HepG2 (cell line): ENCODE data around the gene TOPBP1. TPM values are rescaled to one million over a fixed set of nuclear protein-coding genes. Genes with fewer than 3 reads are reported as not detected.

Experiments used
- ATAC-seq: fragments of 200-7000 bp; cut with Tn5 transposase; 3 replicates; pipeline ENCODE4 v1.9.1; 2020; ENCODE audit warnings: mild to moderate bottlenecking, moderate library complexity
- BruUV-seq: library from RNA; stranded (reverse); fragments of 400-500 nt; replicated peaks from 2 replicates; lab custom pipeline; 2021; lab: Mats Ljungman, UMichigan
- CTCF ChIA-PET: fragments of 300-600 bp; formaldehyde crosslinking; extraction: SDS; loops from one replicate; lab custom pipeline; 2021; ENCODE audit warnings: low total read pairs, inconsistent platforms, low intra/inter-chr PET ratio; lab: Yijun Ruan, JAX
- POLR2A ChIA-PET: fragments of 350-600 bp; sonication (Branson Sonifier 250); formaldehyde crosslinking; loops from one replicate; lab custom pipeline; 2020; ENCODE audit warnings: antibody characterized with exemption, inconsistent platforms; lab: Yijun Ruan, JAX
- DNase-seq: peaks from one replicate; pipeline ENCODE4 v3.0.0-alpha.2; 2015; ENCODE audit warnings: low spot score
- FAIRE-seq: peaks from 3 replicates; lab custom pipeline; 2011; peaks lifted over from hg19 to GRCh38; lab: Jason Lieb, UNC
- H2AFZ ChIP-seq: one replicate; pipeline ENCODE4 v1.6.1; 2011; ENCODE audit warnings: low read length, inconsistent platforms
- H3K27ac ChIP-seq: fragments of 300-600 bp; 3 replicates; pipeline ENCODE4 v1.8.0; 2011; ENCODE audit warnings: mixed run types, mild to moderate bottlenecking, mixed read lengths, low read length, inconsistent platforms; ENCODE audit not compliant: insufficient read depth; ENCODE audit errors: extremely low read length
- H3K27me3 ChIP-seq, 2 experiments: fragments of 200-600 bp in 1 of 2; 2 replicates in 1 of 2; 3 replicates in 1 of 2; pipeline versions ENCODE4 v1.6.0 to v1.8.0; 2011; ENCODE audit warnings: low read length in 2 of 2, mild to moderate bottlenecking in 2 of 2, moderate library complexity in 2 of 2, inconsistent platforms in 1 of 2; ENCODE audit not compliant: insufficient read depth in 2 of 2, control insufficient read depth in 1 of 2
- H3K36me3 ChIP-seq, 2 experiments: fragments of 200-600 bp in 1 of 2; replicated peaks in 1 of 2; 2 replicates in 1 of 2; 3 replicates in 1 of 2; pipeline versions ENCODE4 v1.5.1 to v1.8.0; 2011; ENCODE audit warnings: low read length in 2 of 2, inconsistent platforms in 1 of 2; ENCODE audit not compliant: insufficient read depth in 2 of 2, control insufficient read depth in 1 of 2
- H3K4me1 ChIP-seq: 2 replicates; pipeline ENCODE4 v1.5.1; 2012; ENCODE audit warnings: low read length, inconsistent platforms; ENCODE audit not compliant: insufficient read depth
- H3K4me2 ChIP-seq: 2 replicates; pipeline ENCODE4 v1.6.0; 2011; ENCODE audit warnings: low read depth, low read length, inconsistent platforms
- H3K4me3 ChIP-seq, 3 experiments: fragments of 200-600 bp in 1 of 3; sonication (generic), shearing (Covaris generic) in 1 of 3; replicated peaks in 1 of 3; 2 replicates each; pipeline ENCODE4 v1.5.1; 2011 to 2016; ENCODE audit warnings: low read length in 3 of 3, inconsistent platforms in 2 of 3, low read depth in 2 of 3, mild to moderate bottlenecking in 2 of 3, control low read depth in 1 of 3, mixed read lengths in 1 of 3; ENCODE audit not compliant: insufficient read depth in 1 of 3
- H3K79me2 ChIP-seq: one replicate; pipeline ENCODE4 v1.6.1; 2011; ENCODE audit warnings: low read length, inconsistent platforms; ENCODE audit not compliant: insufficient read depth
- H3K9ac ChIP-seq: 2 replicates; pipeline ENCODE4 v1.6.0; 2011; ENCODE audit warnings: mild to moderate bottlenecking, low read depth, low read length, inconsistent platforms; ENCODE audit not compliant: insufficient read depth
- H3K9me3 ChIP-seq: 2 replicates; pipeline ENCODE4 v1.5.1; 2012; ENCODE audit warnings: mild to moderate bottlenecking, low read length
- H4K20me1 ChIP-seq: 2 replicates; pipeline ENCODE4 v1.6.0; 2011; ENCODE audit warnings: inconsistent platforms, mild to moderate bottlenecking, low read length, moderate library complexity; ENCODE audit not compliant: insufficient read depth
- EEA1 ChIP-seq: sonication (generic); formaldehyde crosslinking; IDR thresholded peaks from 2 replicates; pipeline ENCODE4 v1.5.1; 2020; ENCODE audit warnings: mild to moderate bottlenecking, missing genetic modification reagents, borderline replicate concordance
- MEIS1 ChIP-seq: sonication (generic); formaldehyde crosslinking; IDR thresholded peaks from 2 replicates; pipeline ENCODE4 v1.9.0; 2021; ENCODE audit warnings: mild to moderate bottlenecking, missing genetic modification reagents, moderate library complexity, borderline replicate concordance
- PATZ1 ChIP-seq: sonication (generic); formaldehyde crosslinking; IDR thresholded peaks from 2 replicates; pipeline ENCODE4 v1.4.0; 2020; ENCODE audit warnings: missing genetic modification reagents
- STAG1 ChIP-seq: sonication (generic); formaldehyde crosslinking; IDR thresholded peaks from 2 replicates; pipeline ENCODE4 v1.4.0; 2020; ENCODE audit warnings: missing genetic modification reagents
- ZNF234 ChIP-seq: sonication (generic); formaldehyde crosslinking; conservative IDR thresholded peaks from 2 replicates; pipeline ENCODE4 v1.5.1; 2020; ENCODE audit warnings: mild to moderate bottlenecking, missing genetic modification reagents
- ZNF280D ChIP-seq: sonication (generic); formaldehyde crosslinking; IDR thresholded peaks from 2 replicates; pipeline ENCODE4 v1.5.1; 2020; ENCODE audit warnings: mild to moderate bottlenecking, missing genetic modification reagents
- WGBS: methylation state at CpG from one replicate; pipeline ENCODE4 v1.1.6; 2017; ENCODE audit warnings: low lambda C conversion rate; 5-methylcytosine and 5-hydroxymethylcytosine counted together
- in situ Hi-C: cut with HindIII; loops from 2 replicates; pipeline ENCODE4 v1.10.0; 2017; ENCODE audit warnings: low pct_unique_long_range_greater_than_20kb; ENCODE audit not compliant: extremely low pct_ligation_motif_present
- intact Hi-C: fragments of 100-400 bp; cut with micrococcal nuclease; formaldehyde crosslinking; loops from one replicate; pipeline ENCODE4 v1.10.0; 2022; ENCODE audit not compliant: unreplicated experiment
- polyA plus RNA-seq, 8 experiments: library from polyadenylated mRNA; depleted of rRNA in 3 of 8; stranded (reverse) in 7 of 8; unstranded in 1 of 8; fragments of >200 nt; fragmentation: Illumina TruSeq in 4 of 8; extraction: Trizol in 4 of 8; gene quantifications; 2 replicates each; pipeline versions ENCODE4 v1.2.1 to v1.2.3, GENCODE V29; 2011 to 2016; ENCODE audit warnings: low read depth in 4 of 8, missing spikeins in 1 of 8, mixed read lengths in 1 of 8; ENCODE audit not compliant: insufficient read depth in 1 of 8
- total RNA-seq, 5 experiments: library from RNA; depleted of rRNA; stranded (reverse); fragments of >200 nt; fragmentation: Illumina TruSeq; extraction: Trizol; gene quantifications; 2 replicates each; pipeline ENCODE4 v1.2.3, GENCODE V29; 2016; ENCODE audit warnings: low read depth in 1 of 5

The TOPBP1 gene
- total and polyA plus RNA-seq, 2 of the 13 experiments (the other 11 are each of a cell fraction or from before 2014, with no cell fraction given), result 24.3 to 42.9 TPM

DNA sequence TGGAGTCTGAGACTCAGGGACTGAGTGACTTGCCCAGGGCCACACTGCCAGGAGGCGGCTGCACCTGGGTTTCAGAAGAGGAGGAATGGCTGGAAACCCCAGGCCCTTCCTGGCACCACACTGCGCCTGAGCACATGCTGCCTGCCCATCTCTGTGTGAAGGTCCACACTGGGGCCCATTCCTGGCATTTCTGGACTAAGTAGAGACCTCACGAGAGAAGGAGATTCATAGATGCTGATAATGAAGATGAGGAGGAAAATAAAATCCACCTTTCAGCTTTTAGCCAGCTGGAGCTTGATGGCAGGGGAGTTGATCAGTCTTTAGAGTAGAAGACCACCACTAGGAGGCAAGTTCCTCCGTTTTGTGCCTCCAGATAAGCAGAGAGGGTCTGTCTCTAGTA lies 44.3 kb upstream of the TOPBP1 start:
- H3K4me2 ChIP-seq, result no peak overlapping the region
- no TSS peak for BruUV-seq
- no peaks in the 10 kb centered on the region for H4K20me1 ChIP-seq
- no peak overlapping the region for H3K9ac ChIP-seq
- H3K27ac ChIP-seq, result no peak overlapping the region
- no peak for ATAC-seq
- DNase-seq, result no peak
- no peaks in the 10 kb centered on the region for H3K9me3 ChIP-seq
- H3K36me3 ChIP-seq, result no peaks in the 10 kb centered on the region
- H3K4me1 ChIP-seq, result peaks cover 34% of the 10 kb centered on the region
- POLR2A ChIA-PET, result interaction anchor here (0.6 to 2.7 kb wide), 2 partner anchors 11 to 27 kb away, joined by 3 to 11 read pairs; no protein-coding TSS in a partner anchor
- H2AFZ ChIP-seq, result no peak overlapping the region
- intact Hi-C loops (loop anchor here (5.0 kb wide), 1 partner anchor 44 kb away; the partner anchor contains the start of gene TOPBP1), in situ Hi-C loops (no loop called here)
- H3K4me3 ChIP-seq, result no peak overlapping the region
- WGBS, result 57% methylated on average over 4 of the region's 4 CpGs
- FAIRE-seq, result no peak
- TF ChIP-seq STAG1 (peak; percentile 5; the same call in 1 of the 2 replicates), EEA1 (no peak), ZNF280D (no peak), ZNF234 (CRISPR knock-in tag) (no peak), MEIS1 (CRISPR knock-in tag) (no peak), PATZ1 (CRISPR knock-in tag) (no peak)
- TF ChIP-seq, all 625 proteins: peak for 1
- Histone ChIP-seq H3K79me2 (no peaks in the 10 kb centered on the region), H3K27me3 (peaks cover 0 to 3% of the 10 kb centered on the region in 2 experiments; a peak in 1 of 5 replicates)
- CTCF ChIA-PET, result no interaction called here
